ENCODE results near the gene ZNF132.

DNA sequence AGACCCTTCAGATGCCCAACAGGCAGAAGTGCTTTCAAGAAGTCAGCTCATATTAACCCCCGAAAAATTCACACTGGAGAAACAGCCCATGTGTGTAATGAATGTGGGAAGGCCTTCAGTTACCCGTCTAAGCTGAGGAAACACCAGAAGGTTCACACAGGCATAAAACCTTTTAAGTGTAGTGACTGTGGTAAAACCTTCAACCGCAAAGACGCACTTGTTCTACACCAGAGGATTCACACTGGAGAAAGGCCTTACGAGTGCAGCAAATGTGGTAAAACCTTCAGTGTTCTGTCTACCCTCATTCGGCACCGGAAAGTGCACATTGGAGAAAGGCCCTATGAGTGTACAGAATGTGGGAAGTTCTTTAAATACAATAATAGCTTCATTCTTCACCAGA is 22.9 kb downstream of the ZNF132 start:
- TF ChIP-seq CTCF (IDR thresholded peaks at IDR 0.05; ENCODE audit: low read depth, low read length) (no peak), EZH2phosphoT487 (IDR thresholded peaks at IDR 0.05; ENCODE audit: low read depth) (no peak)

Measured in OCI-LY3 (cell line).